HG03139 (cell line): ENCODE data around the gene KHK.

ENCODE experiments used
- ATAC-seq: cut with Tn5 transposase; IDR thresholded peaks from one replicate; pipeline ENCODE4 v1.9.1; 2021; ENCODE audit not compliant: unreplicated experiment

Gene KHK

GRCh38 chr2:27126252-27126710 lies 39.7 kb downstream of the KHK start:
- no peak for ATAC-seq

DNA sequence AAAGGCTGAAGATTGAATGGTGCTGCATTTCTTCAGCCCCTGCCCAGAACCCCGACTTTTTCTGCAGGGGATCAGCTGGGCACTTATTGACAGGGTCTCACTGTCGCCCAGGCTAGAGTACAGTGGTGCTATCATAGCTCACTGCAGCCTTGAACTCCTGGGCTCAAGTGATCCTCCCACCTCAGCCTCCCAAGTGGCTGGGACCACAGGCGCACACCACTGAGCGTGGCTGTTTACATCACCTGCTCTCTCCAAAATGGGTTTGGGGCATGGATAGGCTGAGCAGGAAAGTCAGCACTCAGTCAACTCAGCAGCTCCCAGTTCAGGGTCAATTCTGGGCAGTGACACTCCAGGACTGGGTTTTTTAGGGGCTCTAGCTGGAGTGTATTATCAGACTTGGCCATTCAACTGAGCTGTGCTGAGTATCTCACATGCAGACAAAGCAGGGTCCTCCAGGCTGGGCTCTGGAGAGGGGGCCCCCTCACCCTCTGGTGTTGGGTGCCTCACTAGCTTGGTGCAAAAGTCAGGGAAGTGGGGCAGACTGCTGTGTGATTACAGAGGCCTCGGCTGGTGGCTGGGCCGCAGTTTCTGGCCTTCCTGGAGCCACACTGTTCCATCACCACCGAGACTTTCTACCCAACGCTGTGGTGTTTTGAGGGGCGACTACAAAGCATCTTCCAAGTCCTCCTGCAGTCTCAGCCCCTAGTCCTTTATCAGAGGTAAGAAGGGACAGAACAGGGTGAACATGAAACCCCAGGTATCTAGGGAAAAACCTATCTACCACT lies 41.5 kb downstream of the KHK start:
- no peak for ATAC-seq

- no peak for ATAC-seq
Measured at GRCh38 chr2:27128668-27129571, 42.3 kb downstream of the KHK start.

DNA sequence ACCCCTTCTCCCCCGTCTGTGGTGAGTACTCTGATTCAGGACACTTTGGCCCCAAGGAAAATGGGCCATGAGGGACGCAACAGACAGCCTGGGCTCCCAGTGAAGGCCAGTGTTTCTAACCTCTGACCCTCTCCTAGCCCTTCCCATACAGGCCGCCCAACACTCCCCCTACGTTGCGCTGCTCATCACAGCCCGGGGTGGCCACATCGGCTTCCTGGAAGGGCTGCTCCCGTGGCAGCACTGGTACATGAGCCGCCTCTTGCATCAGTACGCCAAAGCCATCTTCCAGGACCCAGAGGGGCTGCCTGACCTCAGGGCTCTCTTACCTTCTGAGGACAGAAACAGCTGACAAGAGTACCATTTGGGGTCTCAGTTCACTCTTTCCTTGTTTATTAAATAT lies 43.8 kb downstream of the KHK start:
- ATAC-seq, result no peak

GRCh38 chr2:27131429-27131828 lies 44.9 kb downstream of the KHK start:
- no peak for ATAC-seq

GRCh38 chr2:27133195-27133875 lies 46.8 kb downstream of the KHK start:
- ATAC-seq, result no peak

GRCh38 chr2:27133905-27134780 lies 47.6 kb downstream of the KHK start, which contains the start of gene PREB:
TSS of gene PREB (minus strand) at chr2:27134636. CDS start at chr2:27134421, 215 bp downstream.
- ATAC-seq, result peak; percentile 72

GRCh38 chr2:27134781-27135477 lies 48.4 kb downstream of the KHK start:
- no peak for ATAC-seq

GRCh38 chr2:27135478-27135955 lies 48.9 kb downstream of the KHK start:
- no peak for ATAC-seq

DNA sequence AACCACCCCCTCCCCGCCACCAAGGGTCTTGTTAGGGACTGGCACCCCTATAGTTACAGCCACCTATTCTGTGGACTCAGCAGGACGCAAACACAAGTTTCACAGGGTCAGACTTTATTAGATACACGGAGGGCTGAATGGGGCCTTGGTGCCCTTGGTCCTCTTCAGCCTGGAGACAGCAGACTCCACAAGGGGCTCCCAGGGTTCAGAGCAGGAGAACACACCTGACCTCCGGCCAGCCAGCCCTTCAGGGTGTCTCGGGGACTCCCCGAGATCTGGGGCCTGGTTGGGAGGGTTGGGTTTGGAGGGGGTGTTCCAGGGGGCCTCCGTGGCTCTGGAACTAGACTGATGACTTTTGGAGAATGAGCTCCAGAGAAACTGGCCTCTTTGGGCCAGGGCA lies 50.2 kb downstream of the KHK start:
- no peak for ATAC-seq

DNA sequence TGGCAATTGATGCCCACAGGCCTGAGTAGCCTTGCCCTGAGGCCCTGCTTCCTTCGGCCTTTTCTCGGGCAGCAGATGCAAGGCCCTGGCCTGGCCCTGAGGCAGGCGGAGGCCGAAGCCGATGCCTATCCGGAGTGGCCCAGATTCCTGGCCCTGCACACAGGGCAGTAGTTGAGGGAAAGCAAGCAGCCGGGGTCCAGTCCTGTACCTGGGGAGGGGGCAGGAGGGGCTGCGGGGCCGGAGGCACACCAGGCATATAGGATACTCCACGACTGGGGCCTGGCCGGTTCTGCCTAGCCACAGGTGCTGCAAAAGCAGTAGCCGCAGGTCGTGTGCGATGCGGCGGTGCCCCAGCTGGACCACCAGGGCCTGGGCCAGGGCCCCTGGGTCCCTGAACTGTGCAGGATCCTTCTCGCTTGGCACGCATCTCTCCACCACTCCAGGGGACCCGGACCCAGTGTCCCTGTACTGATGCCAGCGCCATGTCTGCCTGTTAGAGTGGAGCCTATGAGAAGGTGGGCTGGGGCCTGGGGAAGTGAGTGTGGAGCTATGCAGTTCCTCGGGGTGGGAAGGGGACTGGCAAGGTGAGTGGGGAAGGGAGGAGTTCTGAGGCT lies 50.9 kb downstream of the KHK start:
- ATAC-seq, result no peak

DNA sequence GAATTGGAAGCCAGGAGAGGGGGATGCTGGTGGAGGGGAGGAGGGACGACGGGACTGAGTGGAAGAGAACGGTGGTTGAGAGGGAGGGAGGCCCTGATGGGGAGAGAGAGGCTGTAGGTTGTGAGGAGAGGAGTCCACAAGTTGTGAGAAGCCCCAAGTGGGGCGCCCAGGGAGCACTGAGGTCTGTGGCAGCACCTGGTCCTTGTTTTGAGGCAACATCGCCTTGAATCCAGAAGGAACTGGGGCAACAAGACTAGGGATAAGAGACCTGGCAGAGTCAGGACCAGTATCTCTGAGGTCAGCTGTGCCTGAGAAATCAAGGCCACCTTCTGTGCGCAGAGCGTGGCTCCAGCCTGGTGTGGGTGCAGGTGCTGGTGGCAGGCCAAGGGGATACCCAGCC lies 51.5 kb downstream of the KHK start:
- no peak for ATAC-seq

GRCh38 chr2:27139310-27139709 lies 52.7 kb downstream of the KHK start, which contains the start of gene PRR30:
TSS of gene PRR30 (minus strand) at chr2:27139410. CDS start at chr2:27138329, 1,081 bp downstream.
- no peak for ATAC-seq

DNA sequence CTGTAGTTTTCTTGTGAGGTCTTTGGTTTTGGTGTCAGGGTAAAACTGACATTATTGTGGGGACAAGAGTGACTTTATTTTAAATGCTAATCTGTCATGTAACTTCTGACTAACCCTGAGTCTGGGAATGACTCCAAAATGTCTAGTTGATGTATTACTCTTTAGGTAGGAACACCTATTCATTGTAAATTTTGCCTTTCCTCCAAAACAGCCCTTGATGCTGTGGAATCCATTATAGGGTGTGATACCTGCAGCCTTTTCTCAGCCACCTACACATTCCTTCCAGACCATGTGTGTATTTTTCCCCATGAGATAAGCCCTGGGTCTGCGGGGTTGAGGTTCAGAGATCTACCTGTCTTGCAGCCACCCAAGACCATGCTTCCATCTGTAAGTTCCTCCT lies 56.7 kb downstream of the KHK start:
- no peak for ATAC-seq

DNA sequence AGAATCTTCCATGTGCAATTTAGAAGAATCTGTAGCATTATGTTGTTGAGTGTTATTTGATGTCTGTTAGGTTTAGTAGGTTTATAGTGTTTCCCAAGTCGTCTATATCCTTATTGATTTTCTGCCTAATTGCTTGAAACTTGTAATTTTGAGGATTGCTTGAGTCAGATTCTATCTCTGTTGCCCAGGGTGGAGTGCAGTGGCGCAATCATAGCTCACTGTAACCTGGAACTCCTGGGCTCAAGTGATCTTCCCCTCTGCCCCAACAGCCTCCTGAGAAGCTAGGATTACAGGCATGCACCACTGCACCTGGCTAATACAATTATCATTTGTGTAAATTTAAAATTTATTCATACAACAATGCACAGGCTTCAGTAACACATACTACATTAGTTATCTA lies 59.1 kb downstream of the KHK start:
- ATAC-seq, result no peak

DNA sequence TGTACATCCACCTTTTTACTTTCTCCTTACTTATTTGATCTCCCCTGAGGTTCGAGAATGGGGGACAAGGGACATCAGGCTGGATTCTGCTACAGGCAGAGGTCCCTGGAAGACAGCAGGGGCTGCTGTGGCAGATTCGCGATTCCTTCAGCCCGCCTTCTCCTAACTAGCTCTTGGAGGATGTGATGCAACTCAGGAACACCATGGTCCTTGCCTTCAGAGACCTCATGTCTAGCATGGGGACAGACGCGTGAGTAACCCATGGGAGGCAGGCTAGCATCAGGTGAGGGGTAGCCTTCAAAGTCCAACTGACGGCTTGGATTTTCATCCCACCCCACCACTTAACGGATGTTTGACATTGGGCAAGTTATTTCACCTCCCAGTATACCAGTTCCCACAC lies 61.4 kb downstream of the KHK start:
- ATAC-seq, result no peak

GRCh38 chr2:27148801-27149439 lies 62.3 kb downstream of the KHK start, which contains the start of gene TCF23:
TSS of gene TCF23 (plus strand) at chr2:27149004. CDS start at chr2:27149134, 130 bp downstream.
- no peak for ATAC-seq

DNA sequence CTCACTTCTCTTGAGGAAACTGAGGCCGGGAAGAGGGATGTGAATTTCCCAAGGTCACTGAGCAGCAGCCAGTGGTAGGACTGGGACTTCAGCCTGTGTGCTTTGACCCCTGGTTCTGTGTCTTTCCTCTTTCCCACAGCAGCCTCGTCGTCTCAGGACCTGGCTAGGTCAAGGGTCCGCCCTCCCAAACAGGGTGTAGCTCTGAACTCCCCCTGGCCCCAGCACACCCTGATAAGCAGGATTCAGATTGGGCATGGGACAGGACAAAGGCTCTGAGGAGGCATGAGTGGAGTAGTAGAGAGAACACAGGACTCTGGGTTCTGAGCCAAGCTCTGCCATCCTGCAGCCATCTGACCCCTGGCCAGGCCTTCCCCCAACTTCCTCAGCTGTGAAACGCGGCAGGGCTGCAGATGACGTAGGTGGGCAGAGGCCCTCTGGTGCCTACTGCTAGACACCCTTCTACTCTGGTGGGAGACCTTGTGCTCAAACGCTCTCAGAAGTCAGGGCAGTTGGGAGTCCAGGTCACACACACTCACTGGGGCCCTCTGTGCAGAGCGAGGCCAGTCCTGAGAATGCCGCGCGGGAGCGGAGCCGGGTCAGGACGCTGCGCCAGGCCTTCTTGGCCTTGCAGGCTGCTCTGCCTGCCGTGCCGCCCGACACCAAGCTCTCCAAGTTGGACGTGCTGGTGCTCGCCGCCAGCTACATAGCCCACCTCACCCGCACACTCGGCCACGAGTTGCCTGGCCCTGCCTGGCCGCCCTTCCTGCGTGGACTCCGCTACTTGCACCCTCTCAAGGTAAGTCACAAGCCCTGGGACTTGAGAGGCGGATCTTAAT lies 63.2 kb downstream of the KHK start:
- no peak for ATAC-seq
